ENCODE data around the gene GMPR. TPM values are rescaled to one million over a fixed set of nuclear protein-coding genes. Genes with fewer than 3 reads are reported as not detected.

Gene GMPR
- total and polyA plus RNA-seq, 8 donors: 9.8 to 46.3 (median 26.9) TPM

- WGBS, 5 donors: 94 to 98% (median 97%) methylated on average over 11 of the region's 11 CpGs
- H3K9me3 ChIP-seq: no peaks in the 10 kb centered on the region
- TF ChIP-seq CTCF (IDR thresholded peaks at IDR 0.05) (no peak), EP300 (IDR thresholded peaks at IDR 0.05) (no peak), POLR2A (IDR thresholded peaks at IDR 0.05) (no peak), POLR2AphosphoS5 (IDR thresholded peaks at IDR 0.05) (no peak)
- peak overlapping the region in 3 of 5 donors; percentile 61 to 89 (median 86) for H3K27ac ChIP-seq
- peaks cover 19 to 70% (median 43%) of the 10 kb centered on the region in 4 donors for H3K4me1 ChIP-seq
- intact Hi-C loops (cut with DNase I; ENCODE audit: low total_unique reads): no loop called here
- no peak for DNase-seq
- H3K4me3 ChIP-seq: no peak overlapping the region
- no peaks in the 10 kb centered on the region for H3K27me3 ChIP-seq
- H3K36me3 ChIP-seq: peaks cover 6 to 21% (median 14%) of the 10 kb centered on the region in 4 donors
These were observed 83.4 kb downstream of the GMPR start for GRCh38 chr6:16321826-16322225.

- intact Hi-C loops (cut with DNase I; ENCODE audit: low total_unique reads): no loop called here
- 45 to 70% (median 61%) methylated on average over 11 of the region's 11 CpGs for WGBS, 5 donors
- peaks cover 16 to 31% (median 24%) of the 10 kb centered on the region in 4 donors for H3K36me3 ChIP-seq
- H3K9me3 ChIP-seq: no peaks in the 10 kb centered on the region
- peaks cover 19 to 64% (median 43%) of the 10 kb centered on the region in 4 donors for H3K4me1 ChIP-seq
- no peak overlapping the region for H3K4me3 ChIP-seq
- H3K27ac ChIP-seq: peak overlapping the region in 4 of 5 donors; percentile 45 to 89 (median 74)
- TF ChIP-seq CTCF (IDR thresholded peaks at IDR 0.05) (no peak), POLR2AphosphoS5 (IDR thresholded peaks at IDR 0.05) (peak; percentile 43 to 78 (median 74)), EP300 (IDR thresholded peaks at IDR 0.05) (no peak), POLR2A (IDR thresholded peaks at IDR 0.05) (no peak)
- no peaks in the 10 kb centered on the region for H3K27me3 ChIP-seq
- DNase-seq: peak; percentile 49 to 91
These were observed 84.4 kb downstream of the GMPR start for GRCh38 chr6:16322666-16323312.

GRCh38 chr6:16324184-16324583, 85.8 kb downstream of the GMPR start:
- Histone ChIP-seq H3K36me3 (peaks cover 19 to 35% (median 29%) of the 10 kb centered on the region in 4 donors), H3K4me3 (no peak overlapping the region), H3K27me3 (no peaks in the 10 kb centered on the region), H3K4me1 (peaks cover 19 to 50% (median 34%) of the 10 kb centered on the region in 4 donors), H3K27ac (no peak overlapping the region), H3K9me3 (no peaks in the 10 kb centered on the region)
- TF ChIP-seq POLR2A (IDR thresholded peaks at IDR 0.05): no peak
- TF ChIP-seq EP300 (IDR thresholded peaks at IDR 0.05): no peak
- TF ChIP-seq POLR2AphosphoS5 (IDR thresholded peaks at IDR 0.05): no peak
- TF ChIP-seq CTCF (IDR thresholded peaks at IDR 0.05): no peak
- no peak for DNase-seq
- WGBS, 5 donors: 96 to 100% (median 100%) methylated on average over 2 of the region's 2 CpGs
- intact Hi-C loops (cut with DNase I; ENCODE audit: low total_unique reads): no loop called here

- Histone ChIP-seq H3K27me3 (no peaks in the 10 kb centered on the region), H3K36me3 (peaks cover 19 to 35% (median 29%) of the 10 kb centered on the region in 4 donors), H3K9me3 (no peaks in the 10 kb centered on the region), H3K4me3 (no peak overlapping the region), H3K27ac (no peak overlapping the region), H3K4me1 (peaks cover 16 to 45% (median 29%) of the 10 kb centered on the region in 4 donors)
- WGBS, 5 donors: 85 to 94% (median 89%) methylated on average over 7 of the region's 7 CpGs
- TF ChIP-seq EP300 (IDR thresholded peaks at IDR 0.05) (no peak), POLR2AphosphoS5 (IDR thresholded peaks at IDR 0.05) (no peak), CTCF (IDR thresholded peaks at IDR 0.05) (no peak), POLR2A (IDR thresholded peaks at IDR 0.05) (no peak)
- DNase-seq: no peak
- intact Hi-C loops (cut with DNase I; ENCODE audit: low total_unique reads): no loop called here
These were observed 86.3 kb downstream of the GMPR start for GRCh38 chr6:16324606-16325225.
